SK-N-SH treated with all-trans-retinoic acid at 6 μM for 48 hours (cell line): ENCODE data around the gene PRSS21.

Source experiments
- ATAC-seq: fragments of 200-7000 bp; cut with Tn5 transposase; 3 replicates; pipeline ENCODE4 v1.9.1; 2020; ENCODE audit warnings: mild to moderate bottlenecking, moderate library complexity
- ARNTL ChIP-seq: fragments of 450-650 bp; formaldehyde crosslinking; IDR thresholded peaks from 2 replicates; pipeline ENCODE4 v1.5.0; 2020; ENCODE audit warnings: low read depth, mild to moderate bottlenecking, moderate library complexity, borderline replicate concordance
- BACH2 ChIP-seq: fragments of 250-450 bp; sonication (Bioruptor Pico); IDR thresholded peaks from 2 replicates; pipeline ENCODE4 v1.9.0; 2021; ENCODE audit warnings: mild to moderate bottlenecking, borderline replicate concordance
- CSDC2 ChIP-seq: fragments of 250-450 bp; sonication (Bioruptor Pico); IDR thresholded peaks from 2 replicates; pipeline ENCODE4 v1.5.0; 2020; ENCODE audit warnings: mild to moderate bottlenecking, moderate library complexity
- CSRNP3 ChIP-seq: fragments of 250-450 bp; sonication (Bioruptor Pico); IDR thresholded peaks from 2 replicates; pipeline ENCODE4 v1.5.1; 2021; ENCODE audit warnings: mild to moderate bottlenecking, moderate library complexity
- ESRRG ChIP-seq: fragments of 250-450 bp; sonication (Bioruptor Pico); IDR thresholded peaks from 2 replicates; pipeline ENCODE4 v1.6.1; 2021; ENCODE audit warnings: mild to moderate bottlenecking
- GLIS3 ChIP-seq: fragments of 250-450 bp; sonication (Bioruptor Pico); IDR thresholded peaks from 2 replicates; pipeline ENCODE4 v1.5.0; 2020; ENCODE audit warnings: mild to moderate bottlenecking, moderate library complexity
- ISL1 ChIP-seq: fragments of 250-450 bp; sonication (Bioruptor Pico); IDR thresholded peaks from 2 replicates; pipeline ENCODE4 v2.1.2; 2022; ENCODE audit warnings: mild to moderate bottlenecking, moderate library complexity
- OSR1 ChIP-seq: fragments of 250-450 bp; sonication (Bioruptor Pico); IDR thresholded peaks from 2 replicates; pipeline ENCODE4 v1.8.0; 2022; ENCODE audit warnings: moderate library complexity, mild to moderate bottlenecking, inconsistent platforms
- PATZ1 ChIP-seq: fragments of 250-450 bp; sonication (Bioruptor Pico); IDR thresholded peaks from 2 replicates; pipeline ENCODE4 v1.8.0; 2020; ENCODE audit warnings: mild to moderate bottlenecking, moderate library complexity, borderline replicate concordance
- POU6F1 ChIP-seq: fragments of 250-450 bp; sonication (Bioruptor Pico); IDR thresholded peaks from 2 replicates; pipeline ENCODE4 v1.8.0; 2021; ENCODE audit warnings: low read depth, mild to moderate bottlenecking, moderate library complexity, borderline replicate concordance
- PPARA ChIP-seq: fragments of 250-450 bp; sonication (Bioruptor Pico); IDR thresholded peaks from 2 replicates; pipeline ENCODE4 v1.5.0; 2020; ENCODE audit warnings: mild to moderate bottlenecking, borderline replicate concordance
- RARB ChIP-seq: fragments of 250-450 bp; sonication (Bioruptor Pico); IDR thresholded peaks from 2 replicates; pipeline ENCODE4 v1.8.0; 2021; ENCODE audit warnings: mild to moderate bottlenecking, moderate library complexity
- SNAI2 ChIP-seq: fragments of 250-450 bp; sonication (Bioruptor Pico); IDR thresholded peaks from 2 replicates; pipeline ENCODE4 v1.5.0; 2020; ENCODE audit warnings: mild to moderate bottlenecking, moderate library complexity
- TOX ChIP-seq: fragments of 250-450 bp; sonication (Bioruptor Pico); IDR thresholded peaks from 2 replicates; pipeline ENCODE4 v1.8.0; 2021; ENCODE audit warnings: mild to moderate bottlenecking, moderate library complexity, borderline replicate concordance
- TSHZ2 ChIP-seq: fragments of 250-450 bp; sonication (Bioruptor Pico); IDR thresholded peaks from 2 replicates; pipeline ENCODE4 v1.5.0; 2020; ENCODE audit warnings: mild to moderate bottlenecking, moderate library complexity
- ZC3H10 ChIP-seq: fragments of 250-450 bp; sonication (Bioruptor Pico); IDR thresholded peaks from 2 replicates; pipeline ENCODE4 v1.5.1; 2021; ENCODE audit warnings: mild to moderate bottlenecking, moderate library complexity
- ZFP3 ChIP-seq: fragments of 250-450 bp; sonication (Bioruptor Pico); IDR thresholded peaks from 2 replicates; pipeline ENCODE4 v1.5.0; 2020; ENCODE audit warnings: mild to moderate bottlenecking, moderate library complexity
- ZFP30 ChIP-seq: fragments of 450-650 bp; formaldehyde crosslinking; IDR thresholded peaks from 2 replicates; pipeline ENCODE4 v1.5.0; 2022; ENCODE audit warnings: mild to moderate bottlenecking, moderate library complexity
- ZNF565 ChIP-seq: fragments of 450-650 bp; formaldehyde crosslinking; conservative IDR thresholded peaks from 2 replicates; pipeline ENCODE4 v1.5.0; 2020; ENCODE audit warnings: low read depth, mild to moderate bottlenecking, moderate library complexity
- ZNF70 ChIP-seq: fragments of 450-650 bp; formaldehyde crosslinking; IDR thresholded peaks from 2 replicates; pipeline ENCODE4 v1.5.0; 2020; ENCODE audit warnings: mild to moderate bottlenecking, moderate library complexity
- ZNF8 ChIP-seq: fragments of 450-650 bp; formaldehyde crosslinking; IDR thresholded peaks from 2 replicates; pipeline ENCODE4 v1.5.0; 2020; ENCODE audit warnings: mild to moderate bottlenecking, moderate library complexity
- TF ChIP-seq, protein P1 (sequence below): fragments of 250-450 bp; sonication (Bioruptor Pico); IDR thresholded peaks from 2 replicates; pipeline ENCODE4 v1.5.1; 2020; ENCODE audit warnings: low read depth, mild to moderate bottlenecking, moderate library complexity

Gene PRSS21, protein sequence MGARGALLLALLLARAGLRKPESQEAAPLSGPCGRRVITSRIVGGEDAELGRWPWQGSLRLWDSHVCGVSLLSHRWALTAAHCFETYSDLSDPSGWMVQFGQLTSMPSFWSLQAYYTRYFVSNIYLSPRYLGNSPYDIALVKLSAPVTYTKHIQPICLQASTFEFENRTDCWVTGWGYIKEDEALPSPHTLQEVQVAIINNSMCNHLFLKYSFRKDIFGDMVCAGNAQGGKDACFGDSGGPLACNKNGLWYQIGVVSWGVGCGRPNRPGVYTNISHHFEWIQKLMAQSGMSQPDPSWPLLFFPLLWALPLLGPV

GRCh38 chr16:2816751-2817339, at the start of gene PRSS21:
TSS of gene PRSS21 (plus strand) at chr16:2817237. CDS start at chr16:2817269, 32 bp downstream.
- TF ChIP-seq TSHZ2 (CRISPR knock-in tag) (no peak), TOX (CRISPR knock-in tag) (no peak), ZNF565 (CRISPR knock-in tag) (no peak), RARB (CRISPR knock-in tag) (no peak), POU6F1 (CRISPR knock-in tag) (no peak), CSDC2 (no peak), ZFP30 (CRISPR knock-in tag) (no peak), OSR1 (CRISPR knock-in tag) (no peak), ZC3H10 (no peak), PATZ1 (CRISPR knock-in tag) (no peak), GLIS3 (CRISPR knock-in tag) (no peak), ISL1 (CRISPR knock-in tag) (no peak), CSRNP3 (no peak), ZNF8 (no peak), ZNF70 (CRISPR knock-in tag) (no peak), ESRRG (no peak)
- TF ChIP-seq, protein P1, sequence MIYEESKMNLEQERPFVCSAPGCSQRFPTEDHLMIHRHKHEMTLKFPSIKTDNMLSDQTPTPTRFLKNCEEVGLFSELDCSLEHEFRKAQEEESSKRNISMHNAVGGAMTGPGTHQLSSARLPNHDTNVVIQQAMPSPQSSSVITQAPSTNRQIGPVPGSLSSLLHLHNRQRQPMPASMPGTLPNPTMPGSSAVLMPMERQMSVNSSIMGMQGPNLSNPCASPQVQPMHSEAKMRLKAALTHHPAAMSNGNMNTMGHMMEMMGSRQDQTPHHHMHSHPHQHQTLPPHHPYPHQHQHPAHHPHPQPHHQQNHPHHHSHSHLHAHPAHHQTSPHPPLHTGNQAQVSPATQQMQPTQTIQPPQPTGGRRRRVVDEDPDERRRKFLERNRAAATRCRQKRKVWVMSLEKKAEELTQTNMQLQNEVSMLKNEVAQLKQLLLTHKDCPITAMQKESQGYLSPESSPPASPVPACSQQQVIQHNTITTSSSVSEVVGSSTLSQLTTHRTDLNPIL (CRISPR knock-in tag): no peak
- no peak for ATAC-seq

DNA sequence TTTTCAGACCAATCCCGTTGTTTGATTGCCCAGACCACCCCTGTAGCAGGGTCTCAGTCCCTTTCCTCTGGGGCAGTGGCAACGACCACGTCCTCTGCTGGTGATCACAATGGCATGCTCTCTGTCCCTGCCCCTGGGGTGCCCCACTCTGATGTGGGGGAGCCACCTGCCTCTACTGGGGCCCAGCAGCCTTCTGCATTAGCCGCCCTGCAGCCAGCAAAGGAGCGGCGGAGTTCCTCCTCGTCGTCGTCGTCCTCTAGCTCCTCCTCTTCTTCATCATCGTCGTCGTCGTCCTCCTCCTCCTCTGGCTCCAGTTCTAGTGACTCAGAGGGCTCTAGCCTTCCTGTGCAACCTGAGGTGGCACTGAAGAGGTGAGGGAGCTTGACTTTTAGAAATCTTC, 49.1 kb upstream of the PRSS21 start:
- ATAC-seq: no peak
- TF ChIP-seq ZFP3: no peak
- no peak for TF ChIP-seq BACH2 (CRISPR knock-in tag)
- TF ChIP-seq CSDC2: no peak
- TF ChIP-seq TSHZ2 (CRISPR knock-in tag): no peak
- no peak for TF ChIP-seq ZC3H10
- TF ChIP-seq ARNTL (CRISPR knock-in tag): no peak
- no peak for TF ChIP-seq ZFP30 (CRISPR knock-in tag)
- TF ChIP-seq PPARA (CRISPR knock-in tag): no peak
- no peak for TF ChIP-seq RARB (CRISPR knock-in tag)
- no peak for TF ChIP-seq ZNF8
- no peak for TF ChIP-seq ESRRG
- no peak for TF ChIP-seq OSR1 (CRISPR knock-in tag)
- no peak for TF ChIP-seq ZNF70 (CRISPR knock-in tag)
- no peak for TF ChIP-seq TOX (CRISPR knock-in tag)
- TF ChIP-seq GLIS3 (CRISPR knock-in tag): no peak
- no peak for TF ChIP-seq ZNF565 (CRISPR knock-in tag)
- TF ChIP-seq PATZ1 (CRISPR knock-in tag): no peak
- no peak for TF ChIP-seq SNAI2 (CRISPR knock-in tag)
- TF ChIP-seq ISL1 (CRISPR knock-in tag): no peak
